AG08396 (cell line): ENCODE measurements around the gene ADCY3.

Source experiments
- DNase-seq: peaks from one replicate; pipeline ENCODE4 v3.0.0; 2012; ENCODE audit warnings: low spot score, mixed read lengths

ADCY3 gene

DNA sequence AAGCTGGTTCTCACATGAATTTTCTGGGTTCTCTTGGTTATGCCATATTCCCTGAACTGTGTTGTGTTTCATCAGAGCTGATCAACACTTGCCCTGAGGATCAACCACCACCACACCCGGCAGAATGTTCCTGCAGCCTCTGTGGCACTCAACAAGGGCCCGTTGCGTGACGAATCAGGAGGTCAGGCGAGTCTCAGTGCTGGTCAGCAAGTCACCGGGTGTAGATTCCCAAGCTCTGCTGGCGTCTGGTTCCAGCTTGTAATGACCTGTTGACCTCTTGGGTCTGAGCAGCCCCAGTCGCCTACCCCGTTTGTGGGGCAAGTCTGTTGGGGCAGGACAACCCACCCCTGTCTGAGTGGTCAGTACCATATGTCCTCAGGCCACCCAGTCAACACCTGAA, 46.0 kb downstream of the ADCY3 start:
- no peak for DNase-seq

DNA sequence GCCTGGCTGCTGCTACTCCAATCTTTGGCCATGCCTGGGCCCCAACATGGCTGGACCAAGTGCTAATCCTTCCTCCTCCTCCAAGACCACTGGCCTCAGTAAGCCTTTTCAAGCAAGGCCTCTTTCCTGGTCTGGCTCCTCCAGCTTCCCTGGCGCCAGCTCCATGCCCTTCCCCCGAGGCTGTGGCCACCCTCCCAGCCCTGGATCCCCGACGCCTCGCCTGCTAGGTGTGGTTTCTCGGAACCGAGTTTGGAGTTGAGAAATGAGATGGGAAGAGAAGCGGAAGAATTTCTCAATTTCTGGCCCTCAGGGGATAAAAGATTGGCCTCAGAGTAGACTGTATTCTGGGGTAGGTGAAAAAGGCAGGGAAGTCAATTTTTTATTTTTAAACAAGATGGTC, 46.4 kb downstream of the ADCY3 start:
- no peak for DNase-seq

DNA sequence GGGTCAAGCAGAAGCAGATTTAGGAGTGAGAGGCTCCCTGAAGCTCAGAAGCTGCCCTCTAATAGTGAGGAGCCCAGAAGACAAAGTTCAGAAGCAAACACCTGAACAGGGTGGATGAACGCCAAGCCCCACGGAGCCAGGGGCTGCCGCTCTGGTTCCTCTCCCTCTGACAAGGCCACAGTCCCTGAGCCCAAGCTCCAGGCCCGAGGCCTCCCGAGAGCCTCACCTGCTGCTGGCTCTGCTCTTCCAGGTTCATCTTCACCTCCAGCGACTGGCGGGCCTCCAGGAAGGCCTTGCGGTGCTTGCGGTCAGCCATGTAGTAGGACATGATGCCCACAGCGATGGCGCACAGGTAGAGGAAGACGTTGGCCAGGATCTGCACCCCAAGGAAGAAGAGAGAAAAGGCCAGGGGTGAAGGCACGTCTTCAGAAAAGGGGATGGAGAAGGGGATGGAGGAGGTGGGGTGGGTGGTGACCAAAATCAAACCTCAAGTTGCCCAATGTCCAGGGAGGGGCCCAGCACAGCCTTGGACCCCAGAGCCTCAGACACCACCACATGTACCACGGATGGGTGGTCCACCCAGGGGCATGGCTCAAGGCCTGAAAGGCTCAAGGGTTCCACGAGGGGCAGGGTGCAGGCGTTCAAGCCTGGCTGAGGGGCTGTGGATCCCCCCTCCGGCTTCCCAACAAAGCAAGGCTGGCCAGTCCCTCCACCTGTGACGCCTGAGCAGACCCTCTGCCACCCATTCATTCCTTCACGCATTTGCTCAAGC, 47.5 kb downstream of the ADCY3 start:
- no peak for DNase-seq

DNA sequence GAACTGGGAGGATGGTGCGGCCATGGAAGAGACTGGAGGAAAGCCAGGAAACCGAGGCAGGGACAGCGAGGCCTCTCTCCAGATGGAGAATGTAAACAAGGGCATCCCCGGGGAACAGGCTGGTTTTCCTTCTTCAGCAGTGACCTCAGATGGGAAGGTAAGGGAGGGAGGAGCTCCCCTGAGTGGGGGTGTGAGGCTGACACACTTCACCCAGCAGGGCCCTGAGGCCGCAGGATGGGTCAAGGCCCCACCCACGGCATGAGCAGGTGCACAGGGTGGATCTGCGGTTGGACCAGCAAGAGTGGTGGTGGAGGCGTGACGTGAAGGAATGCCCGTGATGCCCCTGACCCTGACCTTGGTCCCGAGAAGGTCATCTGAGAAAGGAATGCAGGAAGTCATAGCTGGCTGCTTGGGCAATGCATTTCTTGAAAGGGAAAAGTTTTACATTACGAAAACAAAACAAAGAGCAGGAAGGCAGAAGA, 48.1 kb downstream of the ADCY3 start:
- DNase-seq = no peak

GRCh38 chr2:24870891-24871705, 48.9 kb downstream of the ADCY3 start:
- no peak for DNase-seq

DNA sequence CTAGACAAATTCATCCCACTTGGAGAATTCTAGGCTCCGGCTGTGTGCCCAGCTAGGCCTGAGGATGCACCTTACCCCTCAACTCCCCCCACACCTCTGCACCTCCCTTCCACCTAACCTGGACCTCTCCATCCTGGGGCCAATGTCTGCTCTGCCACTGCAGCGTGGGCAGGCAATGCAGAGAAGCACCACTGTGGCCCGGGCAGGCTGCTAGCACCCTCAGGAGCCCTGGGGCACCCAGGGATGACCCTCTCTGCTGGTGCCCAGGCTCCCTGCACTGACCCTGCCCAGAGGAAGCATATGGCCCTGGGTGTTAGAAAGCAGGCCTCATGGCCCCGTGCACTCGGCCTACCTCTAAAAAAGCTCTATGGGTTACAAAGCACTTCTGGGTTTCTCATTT, 49.6 kb downstream of the ADCY3 start:
- DNase-seq = no peak

DNA sequence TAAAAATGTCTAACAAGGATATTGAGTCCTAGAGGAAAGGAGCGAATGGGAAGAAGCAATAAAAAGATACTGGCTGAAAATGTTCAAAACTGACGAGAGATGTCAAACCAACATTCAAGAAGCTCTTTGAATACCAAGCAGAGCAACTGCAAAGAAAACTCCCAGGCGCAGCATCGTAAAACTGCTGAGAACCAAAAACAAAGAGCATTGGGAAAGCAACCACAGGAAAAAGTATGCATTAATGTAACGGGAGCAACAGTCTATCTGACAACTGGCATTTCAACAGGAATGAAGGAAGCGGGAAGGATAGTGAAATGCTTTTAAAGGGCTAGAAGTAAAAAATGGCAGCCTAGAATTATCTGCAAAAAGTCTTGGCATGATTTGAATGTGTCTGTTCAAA, 53.1 kb downstream of the ADCY3 start:
- no peak for DNase-seq

DNA sequence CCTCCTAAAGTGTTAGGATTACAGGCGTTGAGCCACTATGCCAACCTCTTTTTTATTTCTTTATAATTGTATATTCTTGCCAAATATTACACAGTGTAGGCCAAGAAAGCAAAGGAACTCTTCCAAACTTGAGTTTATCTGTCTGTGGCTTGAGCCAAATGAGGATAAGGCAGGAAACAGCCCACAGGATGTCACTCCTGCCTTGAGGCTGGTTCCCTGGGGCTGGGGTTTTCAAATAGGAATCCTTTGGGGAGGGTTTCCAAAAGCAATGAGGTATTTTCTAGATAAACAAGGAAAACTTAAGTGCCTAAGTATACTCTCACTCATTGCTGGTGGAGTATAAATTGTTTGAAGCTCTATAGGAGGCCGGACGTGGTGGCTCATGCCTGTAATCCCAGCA, 56.4 kb downstream of the ADCY3 start:
- peak; percentile 43 for DNase-seq

DNA sequence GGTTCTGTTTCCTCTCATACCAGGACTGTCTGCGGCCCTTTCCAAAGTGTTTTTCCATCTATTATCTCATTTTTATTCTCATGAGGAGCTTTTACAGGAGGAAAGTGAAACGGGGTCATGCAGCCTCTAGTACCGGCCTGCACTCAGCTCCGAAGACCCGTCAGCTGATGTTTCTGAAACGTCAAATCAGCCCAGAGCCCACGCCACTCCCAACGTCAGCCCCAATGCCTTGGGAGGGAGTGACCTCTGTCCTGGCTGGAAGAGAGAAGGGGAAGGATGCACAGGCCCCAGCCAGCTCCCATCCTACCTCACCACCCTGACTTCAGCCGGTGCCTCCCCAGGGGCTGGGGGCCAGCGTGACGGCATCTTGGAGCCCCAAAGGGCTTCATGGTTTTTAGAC, 58.5 kb downstream of the ADCY3 start:
- DNase-seq = no peak

DNA sequence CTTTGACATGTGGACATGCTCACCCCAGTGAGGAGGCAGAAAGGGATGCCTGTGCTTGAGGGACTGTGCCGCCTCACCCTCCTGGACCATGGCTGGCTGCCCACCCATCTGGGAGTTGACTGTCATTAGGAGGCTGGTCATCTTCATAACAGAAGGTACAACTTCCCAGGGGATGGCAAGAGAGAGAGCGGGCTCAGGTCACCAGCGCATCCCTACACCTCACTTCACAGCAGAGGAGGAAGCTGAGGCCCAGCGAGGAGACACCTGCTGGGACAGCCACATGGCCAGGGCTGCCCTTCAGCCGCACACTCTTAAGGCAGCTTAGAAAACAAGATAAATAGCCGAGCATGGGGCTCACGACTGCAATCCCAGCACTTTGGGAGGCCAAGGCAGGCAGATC, 59.4 kb downstream of the ADCY3 start:
- DNase-seq = no peak

DNA sequence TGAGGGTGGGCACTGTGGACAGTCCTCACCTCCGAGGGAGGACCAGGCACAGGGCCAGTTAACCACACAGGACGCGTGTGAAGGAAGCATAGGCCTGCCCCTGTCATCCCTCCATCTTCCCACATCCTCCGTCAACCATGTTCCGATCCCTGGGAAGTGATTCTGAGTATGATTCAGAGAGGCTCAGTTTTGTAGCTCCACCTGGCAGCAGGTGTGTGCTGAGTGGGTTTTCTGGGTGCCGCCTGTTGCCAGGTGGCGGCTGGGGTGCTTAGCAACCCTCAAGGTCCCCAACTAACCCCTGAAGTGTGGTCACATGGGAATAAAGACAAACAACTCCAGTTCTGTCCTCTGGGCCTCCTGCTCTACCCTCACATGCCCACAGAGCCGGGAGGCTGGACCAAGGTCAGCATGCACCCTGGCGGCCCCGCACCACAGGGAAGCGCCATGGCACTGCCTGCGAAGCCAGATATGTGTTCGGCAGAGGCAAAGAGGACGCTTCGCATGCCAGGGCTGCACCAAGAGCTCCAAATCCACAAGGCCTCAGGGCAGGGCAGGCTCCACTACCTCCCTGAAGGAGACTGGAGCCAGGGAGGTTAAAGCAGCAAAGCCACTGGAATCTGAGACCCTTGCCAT, 60.0 kb downstream of the ADCY3 start:
- no peak for DNase-seq

DNA sequence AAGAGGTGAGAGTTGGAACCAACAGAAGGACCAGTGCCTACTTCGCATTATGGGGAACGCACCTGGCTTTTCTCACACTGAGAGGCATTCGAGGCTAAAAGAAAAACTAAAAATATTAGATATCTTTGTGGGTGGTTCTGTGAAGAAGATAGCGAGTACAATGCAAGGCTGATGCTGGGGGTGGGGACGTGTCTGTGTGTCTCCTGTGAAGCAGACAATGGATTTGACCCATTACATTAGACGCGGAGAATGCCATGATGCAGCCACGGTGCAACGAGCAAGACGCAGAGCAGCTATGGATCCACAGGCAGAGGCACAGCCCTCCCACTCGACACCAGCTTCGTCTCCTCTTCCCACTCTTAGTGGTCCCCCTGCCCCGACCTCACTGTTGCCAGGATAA, 61.0 kb downstream of the ADCY3 start:
- no peak for DNase-seq

GRCh38 chr2:24857746-24858145, 62.3 kb downstream of the ADCY3 start:
- no peak for DNase-seq

- DNase-seq = peak; percentile 48
These were observed 63.2 kb downstream of the ADCY3 start for GRCh38 chr2:24856791-24857211.

GRCh38 chr2:24855726-24856125, 64.3 kb downstream of the ADCY3 start:
- no peak for DNase-seq

GRCh38 chr2:24855022-24855622, 64.9 kb downstream of the ADCY3 start:
- DNase-seq = no peak

DNA sequence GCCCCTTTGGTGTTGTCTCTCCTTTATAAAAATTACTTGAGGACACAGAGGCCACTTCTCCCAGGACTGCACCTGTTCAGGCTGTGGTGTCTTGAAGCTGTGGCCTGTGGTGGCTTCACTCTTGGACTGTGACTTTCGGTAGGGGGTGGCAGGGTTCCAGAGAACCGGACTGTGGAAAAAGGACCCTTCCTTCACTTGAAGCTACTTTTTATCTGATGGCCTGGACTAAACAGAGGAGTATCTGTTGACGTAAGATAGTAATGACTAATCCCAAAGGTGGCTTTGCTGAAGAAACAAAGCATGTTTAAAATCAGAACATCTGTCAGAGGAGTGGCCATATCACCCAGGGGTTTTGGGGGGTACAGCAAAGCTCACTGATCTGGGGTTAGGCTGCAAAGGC, 66.0 kb downstream of the ADCY3 start:
- no peak for DNase-seq

DNA sequence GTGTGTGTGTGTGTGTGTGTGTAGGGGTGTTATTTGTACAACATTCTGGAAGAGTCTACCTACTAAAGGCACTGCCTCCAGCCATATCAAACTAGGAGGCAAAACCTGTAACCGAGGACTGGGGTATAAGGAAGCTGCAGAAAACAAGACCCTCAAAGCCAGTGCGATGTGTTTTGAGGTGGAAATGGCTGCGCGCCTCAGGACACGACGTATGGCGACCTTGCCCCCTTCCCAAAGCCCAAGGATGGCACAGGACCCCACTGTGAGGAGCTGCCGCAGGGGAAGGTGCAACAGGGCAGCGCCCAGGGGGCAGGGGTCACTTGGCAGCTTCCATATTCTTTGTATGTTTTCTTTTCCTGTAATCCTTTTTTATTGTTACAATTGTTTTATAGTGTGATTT, 67.0 kb downstream of the ADCY3 start:
- no peak for DNase-seq

GRCh38 chr2:24852431-24853020, 67.5 kb downstream of the ADCY3 start:
- no peak for DNase-seq

- DNase-seq = no peak
These were observed 68.0 kb downstream of the ADCY3 start for GRCh38 chr2:24852026-24852425.

DNA sequence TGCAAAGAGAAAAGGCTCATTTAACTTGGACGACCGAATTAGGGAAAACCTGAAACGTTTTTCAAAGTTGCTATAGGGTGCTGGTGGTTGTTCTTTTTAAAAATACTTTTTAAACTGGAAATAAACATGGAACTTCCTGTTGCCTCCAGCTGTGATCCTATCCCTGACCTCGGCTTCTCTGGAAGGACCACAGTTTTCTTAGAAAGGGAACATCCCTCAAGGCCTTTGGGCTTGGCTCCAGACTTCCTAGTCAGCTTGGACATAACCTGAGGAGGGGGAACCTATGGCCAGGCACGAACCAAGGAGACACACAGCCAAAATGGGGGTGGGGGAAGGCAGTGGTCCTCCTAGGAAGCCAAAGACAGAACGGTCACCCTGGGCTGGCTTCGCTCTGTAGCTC, 69.1 kb downstream of the ADCY3 start:
- DNase-seq = no peak

DNA sequence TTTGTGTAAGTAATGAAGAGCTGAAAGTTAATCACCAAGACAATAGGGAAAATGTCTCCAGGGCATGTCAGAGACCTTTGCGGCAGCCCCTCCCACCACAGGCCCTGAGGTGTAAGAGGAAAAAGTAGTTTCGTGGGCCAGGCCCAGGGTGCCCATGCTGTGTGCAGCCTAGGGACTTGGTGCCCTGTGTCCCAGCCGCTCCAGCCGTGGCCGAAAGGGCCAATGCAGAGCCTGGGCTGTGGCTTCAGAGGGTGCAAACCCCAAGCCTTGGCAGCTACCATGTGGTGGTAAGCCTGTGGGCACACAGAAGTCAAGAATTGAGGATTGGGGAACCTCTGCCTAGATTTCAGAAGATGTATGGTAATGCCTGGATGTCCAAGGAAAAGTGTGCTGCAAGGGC, 74.3 kb downstream of the ADCY3 start:
- no peak for DNase-seq
